B cell (primary cell): Measurements from ENCODE around the gene SLC12A3.

ENCODE experiments used
- CTCF ChIP-seq: fragments of 200-600 bp; IDR thresholded peaks from one replicate; pipeline ENCODE4 v1.8.0; 2022; ENCODE audit warnings: antibody characterized with exemption, mild to moderate bottlenecking
- EZH2 ChIP-seq: IDR thresholded peaks from 2 replicates; pipeline ENCODE4 v1.6.1; 2012; ENCODE audit warnings: borderline replicate concordance, low read depth, mild to moderate bottlenecking, moderate library complexity, low read length; ENCODE audit not compliant: insufficient read depth, poor library complexity, severe bottlenecking

DNA sequence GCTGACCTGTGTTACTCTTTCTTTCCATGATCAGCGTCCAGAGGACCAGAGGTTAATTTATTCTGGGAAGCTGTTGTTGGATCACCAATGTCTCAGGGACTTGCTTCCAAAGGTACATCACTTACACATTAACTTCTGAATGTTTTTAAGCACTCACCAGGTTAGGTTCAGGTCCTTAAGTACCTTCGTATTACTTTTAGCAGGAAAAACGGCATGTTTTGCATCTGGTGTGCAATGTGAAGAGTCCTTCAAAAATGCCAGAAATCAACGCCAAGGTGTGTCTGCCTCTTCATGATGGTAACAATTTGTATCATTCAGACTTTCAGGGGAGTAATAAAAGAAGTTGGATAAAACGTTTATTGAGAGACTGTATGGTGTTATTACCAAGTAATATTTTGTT is 70.2 kb downstream of the SLC12A3 start:
- TF ChIP-seq CTCF (no peak), EZH2 (no peak)
